GM19452 (cell line): ENCODE measurements around the gene PEX11G.

Experiments used
- ATAC-seq: cut with Tn5 transposase; IDR thresholded peaks from one replicate; pipeline ENCODE4 v1.9.1; 2021; ENCODE audit not compliant: unreplicated experiment

The PEX11G gene

DNA sequence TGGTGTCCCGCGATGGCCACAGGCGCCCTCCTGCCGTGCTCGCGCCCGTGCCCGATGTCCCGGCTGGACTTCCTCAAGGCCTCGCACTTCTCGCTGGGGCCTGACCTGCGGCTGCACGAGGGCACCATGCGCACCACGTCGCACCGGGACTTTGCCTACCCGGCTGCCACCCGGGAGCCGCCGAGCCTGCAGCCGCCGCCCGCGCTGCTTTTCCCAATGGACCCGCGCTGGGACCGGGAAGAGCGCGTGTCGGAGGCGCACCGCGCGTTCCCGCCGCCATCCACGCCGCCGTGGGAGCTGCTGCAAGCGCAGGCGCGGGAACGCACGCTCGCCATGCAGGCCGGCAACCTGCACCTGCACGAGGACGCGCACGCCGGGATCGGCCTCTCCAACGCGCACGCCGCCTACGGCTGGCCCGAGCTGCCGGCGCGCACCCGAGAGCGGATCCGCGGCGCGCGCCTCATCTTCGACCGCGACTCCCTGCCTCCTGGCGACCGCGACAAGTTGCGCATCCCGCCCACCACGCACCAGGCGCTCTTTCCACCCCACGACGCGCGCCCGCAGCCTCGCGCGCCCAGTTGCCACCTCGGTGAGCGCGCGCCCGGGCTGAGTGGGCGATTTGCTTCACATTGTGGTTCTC lies 12.1 kb upstream of the PEX11G start:
- ATAC-seq = no peak

DNA sequence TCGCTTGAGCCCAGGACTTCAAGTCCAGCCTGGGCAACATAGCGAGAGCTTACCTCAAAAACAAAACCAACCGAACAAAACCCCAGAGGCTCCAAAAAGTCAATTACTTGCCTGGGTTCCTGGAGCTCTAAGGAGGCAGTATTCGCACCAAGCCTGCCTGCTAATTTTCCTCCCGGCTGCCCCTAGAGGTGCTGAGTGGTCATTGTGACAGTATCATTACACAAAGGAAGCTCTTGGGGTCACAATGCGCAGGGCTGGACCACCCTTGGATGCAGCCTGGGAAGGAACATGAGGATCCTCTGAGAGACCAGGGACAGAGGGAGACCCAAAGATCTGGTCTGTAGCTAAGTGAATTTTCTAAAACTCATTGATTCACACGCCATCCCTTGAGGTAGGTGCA lies 8.5 kb upstream of the PEX11G start:
- ATAC-seq = no peak

DNA sequence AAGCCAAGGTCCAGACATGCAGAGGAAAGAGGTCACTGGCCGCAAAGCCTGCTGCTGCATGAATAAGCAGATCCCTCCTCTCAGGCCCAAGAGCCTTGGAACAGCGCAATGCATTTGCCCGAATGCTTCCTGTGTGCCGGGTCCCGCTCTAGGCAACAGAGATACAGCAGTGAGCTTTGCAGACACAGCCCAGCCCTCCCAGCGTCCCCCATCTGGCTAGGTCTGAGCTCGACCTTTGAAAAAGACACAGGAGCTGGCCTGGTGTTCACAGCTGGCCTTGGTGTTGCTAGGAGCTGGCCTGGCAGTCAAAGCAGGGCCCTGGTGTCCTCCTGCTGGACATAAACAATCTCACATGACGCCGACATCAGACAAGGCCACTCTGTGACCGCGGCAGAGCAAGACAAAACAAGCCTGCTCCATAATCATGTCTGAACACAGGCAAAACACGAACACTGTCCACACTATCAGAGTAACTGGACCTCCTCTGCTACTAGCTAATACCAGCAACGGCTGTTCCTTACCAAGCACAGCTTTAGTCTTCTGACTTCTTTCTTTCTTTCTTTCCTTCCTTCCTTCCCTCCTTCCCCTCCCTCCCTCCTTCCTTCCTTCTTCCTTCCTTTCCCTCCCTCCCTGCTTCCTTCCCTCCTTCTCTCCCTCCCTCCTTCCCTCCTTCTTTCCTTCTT lies 5.7 kb upstream of the PEX11G start:
- no peak for ATAC-seq

- no peak for ATAC-seq
These were observed 3.7 kb upstream of the PEX11G start for GRCh38 chr19:7492558-7492957.

GRCh38 chr19:7492142-7492541 lies 3.3 kb upstream of the PEX11G start:
- ATAC-seq = no peak

- no peak for ATAC-seq
These were observed 792 bp upstream of the PEX11G start for GRCh38 chr19:7489609-7490044.

DNA sequence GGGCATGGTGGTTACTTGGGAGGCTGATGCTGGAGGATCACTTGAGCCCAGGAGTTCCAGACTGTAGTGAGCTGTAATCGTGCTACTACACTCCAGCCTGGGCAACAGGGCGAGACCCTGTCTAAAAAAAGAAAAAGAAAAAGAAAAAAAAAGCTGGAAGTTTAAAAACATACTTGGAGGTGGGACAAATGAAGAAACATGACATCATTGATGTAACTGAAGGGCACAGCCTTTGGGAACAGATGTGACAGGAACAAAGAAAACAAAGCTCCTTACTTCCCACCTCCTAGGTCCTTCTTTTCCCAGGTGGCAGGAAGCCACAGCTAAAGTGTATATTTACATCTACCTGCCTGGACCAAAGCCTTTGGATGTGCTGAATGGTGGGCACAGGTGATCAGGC lies 1.9 kb downstream of the PEX11G start:
- no peak for ATAC-seq

DNA sequence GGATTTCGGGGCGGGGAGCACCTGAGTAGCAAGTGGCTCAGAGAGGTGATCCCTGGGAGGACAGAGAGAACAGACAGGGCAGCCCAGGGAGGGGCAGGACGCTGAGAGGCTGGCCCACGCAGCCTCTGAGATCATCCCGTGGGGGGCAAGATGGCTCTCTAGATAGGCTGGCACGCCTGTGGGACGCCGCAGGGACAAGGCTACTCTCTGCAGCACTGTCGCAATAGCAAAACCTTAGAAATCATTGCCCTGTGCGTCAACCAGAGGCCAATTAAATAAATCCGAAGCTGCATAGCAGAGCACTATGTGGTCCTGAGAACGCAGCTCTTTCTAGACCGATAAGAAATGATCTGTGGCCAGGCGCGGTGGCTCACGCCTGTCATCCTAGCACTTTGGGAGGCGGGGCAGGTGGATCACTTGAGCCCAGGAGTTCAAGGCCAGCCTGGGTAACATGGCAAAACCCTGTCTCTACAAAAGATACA lies 5.1 kb downstream of the PEX11G start:
- no peak for ATAC-seq

- no peak for ATAC-seq
These were observed 6.0 kb downstream of the PEX11G start for GRCh38 chr19:7482584-7483439.

GRCh38 chr19:7480970-7481255 lies 7.9 kb downstream of the PEX11G start:
- no peak for ATAC-seq

GRCh38 chr19:7480222-7480969 lies 8.4 kb downstream of the PEX11G start:
- ATAC-seq = no peak

DNA sequence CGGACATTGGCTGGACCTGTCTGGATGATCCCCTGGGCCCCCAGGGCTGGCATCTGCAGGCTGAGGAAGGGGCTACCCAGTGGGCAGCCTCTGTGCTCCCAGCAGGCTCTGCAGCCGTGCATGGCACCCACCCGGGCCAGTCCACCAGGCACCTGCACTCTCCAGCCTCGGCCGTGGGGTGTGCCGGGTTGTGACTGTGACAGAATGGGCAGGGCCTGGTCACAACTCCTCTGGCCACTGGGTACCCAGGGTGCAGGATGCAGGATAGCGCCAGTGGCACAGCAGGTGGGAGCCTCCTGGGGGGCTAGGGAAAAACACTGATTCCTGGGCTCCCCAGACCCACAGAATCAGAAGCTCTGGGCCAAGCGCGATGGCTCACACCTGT lies 10.0 kb downstream of the PEX11G start:
- no peak for ATAC-seq

DNA sequence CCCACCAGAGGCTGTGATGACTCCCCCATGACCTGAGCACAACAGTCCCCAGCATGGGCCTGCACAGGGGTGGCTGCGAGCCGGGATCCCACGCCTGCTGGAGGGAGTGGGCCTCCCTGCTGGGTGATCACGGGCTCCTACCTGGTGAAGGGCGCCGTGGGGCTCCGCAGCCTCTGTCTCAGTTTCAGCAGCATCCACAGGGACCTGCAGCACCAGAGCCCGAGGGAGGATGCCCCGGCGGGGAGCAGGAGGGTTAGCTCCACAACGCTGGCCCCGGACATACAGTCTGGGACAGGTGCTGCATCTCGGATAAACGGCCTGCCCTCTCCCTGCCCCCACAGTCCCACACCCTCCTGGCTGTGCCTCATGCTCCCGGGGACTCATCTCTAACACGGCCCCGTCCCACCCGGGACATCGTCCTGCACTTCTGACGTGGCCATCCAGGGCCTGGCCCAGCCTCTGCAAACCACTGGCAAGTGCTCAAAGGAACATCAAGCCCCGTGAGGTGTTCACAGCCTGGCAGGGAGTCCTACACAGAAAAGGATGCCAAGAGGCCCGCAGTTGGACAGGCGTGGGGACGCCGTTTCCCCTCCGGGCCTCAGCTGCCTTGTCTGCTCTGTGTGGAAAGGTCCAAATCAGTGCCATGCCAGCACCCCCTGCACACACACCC lies 10.5 kb downstream of the PEX11G start:
- no peak for ATAC-seq

GRCh38 chr19:7477758-7478157 lies 11.1 kb downstream of the PEX11G start:
- no peak for ATAC-seq

DNA sequence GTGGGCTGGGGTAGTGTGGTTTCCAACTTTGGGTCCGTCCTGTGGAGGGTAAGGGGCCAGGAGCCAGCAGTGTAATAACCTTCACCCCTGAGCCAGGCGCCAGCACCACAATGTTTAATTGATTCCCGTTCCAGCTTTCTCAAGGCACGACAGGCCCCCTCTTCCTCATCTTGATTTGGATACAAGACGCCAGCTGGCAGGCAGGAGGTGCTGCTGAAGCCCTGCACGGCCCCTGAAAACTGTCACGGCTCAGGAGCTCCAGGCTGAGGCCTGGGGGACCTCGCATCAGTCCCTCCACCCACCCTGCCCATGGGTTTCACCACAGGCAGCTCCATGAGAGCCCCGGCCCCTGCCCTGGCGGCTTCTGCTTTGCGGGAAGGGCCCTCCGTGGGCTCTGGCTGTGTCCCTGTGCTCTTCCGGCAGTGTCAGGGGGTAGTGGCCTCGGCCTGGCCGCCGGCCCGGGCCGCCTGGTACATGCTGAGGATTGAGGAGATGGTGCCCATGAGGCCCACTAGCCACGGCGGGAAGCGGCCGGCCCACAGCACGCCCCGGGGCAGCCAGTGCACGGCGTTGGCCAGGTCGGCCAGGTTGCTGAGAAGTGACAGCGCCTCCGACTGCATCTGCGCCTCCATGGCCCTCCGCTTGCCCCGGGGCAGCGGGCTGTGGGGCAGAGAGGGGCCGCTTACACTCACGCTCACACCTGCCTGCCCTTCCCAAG lies 11.9 kb downstream of the PEX11G start:
- ATAC-seq = no peak

DNA sequence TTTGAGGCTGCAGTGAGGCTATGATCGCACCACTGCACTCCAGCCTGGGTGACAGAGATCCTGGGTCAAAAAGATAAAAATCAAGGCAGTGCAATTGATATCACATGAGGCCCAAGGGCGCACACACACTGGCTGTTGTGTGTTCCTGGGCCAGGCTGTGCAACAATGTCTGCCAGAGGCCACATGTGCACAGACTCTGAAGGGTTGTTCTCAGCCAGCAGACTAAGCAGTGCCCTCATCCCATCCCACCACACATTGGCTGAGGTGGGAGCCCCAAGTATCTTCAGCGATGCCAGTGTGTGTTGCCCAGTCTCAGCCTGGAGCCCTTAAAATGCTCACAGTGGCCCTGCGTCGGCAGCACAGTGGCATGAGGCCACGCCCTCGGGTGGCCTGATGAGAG lies 12.6 kb downstream of the PEX11G start:
- no peak for ATAC-seq

- no peak for ATAC-seq
These were observed 13.2 kb downstream of the PEX11G start for GRCh38 chr19:7475665-7476064.

DNA sequence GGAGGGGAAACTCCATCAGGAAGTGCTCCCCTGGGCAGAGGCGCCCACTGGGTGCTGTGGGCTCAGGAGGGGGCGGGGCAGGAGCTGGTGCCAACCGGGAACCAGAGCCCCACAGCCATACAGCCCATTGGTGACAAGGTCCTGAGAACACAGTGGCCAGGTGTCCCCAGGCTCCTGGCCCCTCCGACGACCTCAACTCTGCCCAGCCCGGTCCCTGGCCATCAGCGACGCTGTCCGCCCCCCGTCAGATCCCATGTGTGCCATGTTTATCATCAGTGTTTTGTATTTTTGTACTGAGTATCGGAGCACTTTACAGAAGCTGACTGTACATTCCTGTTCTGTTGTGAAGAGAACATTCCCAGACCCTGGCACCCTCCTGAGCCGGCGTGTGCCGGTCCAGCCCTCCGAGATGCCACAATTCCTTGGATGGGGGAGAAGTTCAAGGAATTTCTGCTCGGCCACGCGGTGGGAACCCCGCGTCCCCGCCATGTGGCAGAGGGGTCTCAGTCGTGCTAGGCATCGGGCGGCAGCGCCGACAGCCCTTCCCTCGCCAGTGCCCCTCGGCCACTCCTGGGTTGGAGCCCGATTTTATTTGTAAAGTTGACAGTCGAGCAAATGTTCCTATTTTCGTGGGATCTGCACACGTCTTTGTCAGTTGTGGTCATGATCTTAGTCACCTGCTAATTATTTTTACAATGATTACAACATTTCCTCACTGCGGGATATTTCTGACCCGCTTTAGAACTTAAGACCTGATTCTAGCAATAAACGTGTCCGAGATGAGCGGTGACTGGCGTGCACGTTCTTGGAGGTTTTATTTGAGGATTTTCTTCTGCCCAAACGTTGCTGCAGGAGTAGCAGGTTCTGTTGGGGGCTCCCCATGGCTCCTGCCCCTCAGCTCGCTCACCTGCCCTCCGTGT lies 16.9 kb downstream of the PEX11G start:
- no peak for ATAC-seq
